GM12878 (cell line): ENCODE results near the gene SMAD5. TPM values are rescaled to one million over a fixed set of nuclear protein-coding genes. Genes with fewer than 3 reads are reported as not detected.

Source experiments
- ATAC-seq: fragments of 200-7000 bp; cut with Tn5 transposase; 3 replicates; pipeline ENCODE4 v1.9.1; 2020; ENCODE audit warnings: mild to moderate bottlenecking, moderate library complexity
- BruUV-seq: library from RNA; stranded (reverse); fragments of 400-500 nt; replicated peaks from 2 replicates; lab custom pipeline; 2021; lab: Mats Ljungman, UMichigan
- CTCF ChIA-PET: fragments of 300-600 bp; sonication (Branson Sonifier 250); formaldehyde crosslinking; extraction: SDS; loops from one replicate; lab custom pipeline; 2021; ENCODE audit warnings: inconsistent platforms; lab: Yijun Ruan, JAX
- POLR2A ChIA-PET: fragments of 350-600 bp; formaldehyde crosslinking; extraction: SDS; loops from one replicate; lab custom pipeline; 2021; ENCODE audit warnings: inconsistent platforms; lab: Charles Lee
- RAD21 ChIA-PET: fragments of 300-600 bp; sonication (Branson Sonifier 250); formaldehyde crosslinking; loops from one replicate; lab custom pipeline; 2023; ENCODE audit warnings: antibody characterized with exemption; ENCODE audit not compliant: unreplicated experiment; lab: Charles Lee
- SMC1A ChIA-PET: fragments of 300-600 bp; sonication (Branson Sonifier 250); formaldehyde crosslinking; loops from one replicate; lab custom pipeline; 2023; ENCODE audit not compliant: unreplicated experiment, uncharacterized antibody; lab: Charles Lee
- DNase-seq: peaks from one replicate; pipeline ENCODE4 v3.0.0-alpha.2; 2011; ENCODE audit warnings: low read depth, low spot score
- FAIRE-seq: peaks from 3 replicates; lab custom pipeline; 2011; peaks lifted over from hg19 to GRCh38; lab: Jason Lieb, UNC
- H2AFZ ChIP-seq: 2 replicates; pipeline ENCODE4 v1.6.0; 2011; ENCODE audit warnings: low read depth, low read length, control low read depth; ENCODE audit not compliant: control insufficient read depth
- H3K27ac ChIP-seq: 2 replicates; pipeline ENCODE4 v1.5.1; 2011; ENCODE audit warnings: control low read depth; ENCODE audit not compliant: control insufficient read depth, insufficient read depth
- H3K27me3 ChIP-seq, 2 experiments: replicated peaks in 1 of 2; 2 replicates each; pipeline versions ENCODE4 v1.6.0 to v1.6.1; 2011; ENCODE audit warnings: low read length in 1 of 2; ENCODE audit not compliant: control insufficient read depth in 2 of 2, insufficient read depth in 2 of 2
- H3K36me3 ChIP-seq, 2 experiments: 2 replicates each; pipeline ENCODE4 v1.5.1; 2011; ENCODE audit warnings: low read length in 1 of 2; ENCODE audit not compliant: control insufficient read depth in 2 of 2, insufficient read depth in 2 of 2
- H3K4me1 ChIP-seq: 2 replicates; pipeline ENCODE4 v1.6.1; 2011; ENCODE audit warnings: mild to moderate bottlenecking, low read length, moderate library complexity, mixed read lengths; ENCODE audit not compliant: control insufficient read depth, insufficient read depth
- H3K4me2 ChIP-seq: 2 replicates; pipeline ENCODE4 v1.6.0; 2011; ENCODE audit warnings: control low read depth; ENCODE audit not compliant: control insufficient read depth, insufficient read depth
- H3K4me3 ChIP-seq: fragments of 200-600 bp; sonication (generic); 2 replicates; pipeline ENCODE4 v1.5.1; 2016
- H3K79me2 ChIP-seq: 2 replicates; pipeline ENCODE4 v1.6.0; 2011; ENCODE audit warnings: low read length; ENCODE audit not compliant: control insufficient read depth, insufficient read depth
- H3K9ac ChIP-seq: 2 replicates; pipeline ENCODE4 v1.8.0; 2011; ENCODE audit warnings: low read length, control low read depth, mixed read lengths; ENCODE audit not compliant: control insufficient read depth, insufficient read depth
- H3K9me3 ChIP-seq: replicated peaks from 3 replicates; pipeline ENCODE4 v1.5.1; 2011; ENCODE audit warnings: mild to moderate bottlenecking, low read length; ENCODE audit not compliant: control insufficient read depth, insufficient read depth
- H4K20me1 ChIP-seq: 2 replicates; pipeline ENCODE4 v1.6.0; 2011; ENCODE audit not compliant: control insufficient read depth, insufficient read depth
- BACH1 ChIP-seq: fragments of 450-650 bp; IDR thresholded peaks from 2 replicates; pipeline ENCODE4 v1.6.1; 2017; ENCODE audit warnings: mild to moderate bottlenecking, borderline replicate concordance
- DPF2 ChIP-seq: fragments of 450-650 bp; IDR thresholded peaks from 2 replicates; pipeline ENCODE4 v1.6.1; 2017; ENCODE audit warnings: mild to moderate bottlenecking
- IRF3 ChIP-seq: fragments of 450-650 bp; IDR thresholded peaks from 2 replicates; pipeline ENCODE4 v1.6.1; 2014; ENCODE audit warnings: mild to moderate bottlenecking
- KLF5 ChIP-seq: fragments of 450-650 bp; IDR thresholded peaks from 2 replicates; pipeline ENCODE4 v1.6.1; 2014; ENCODE audit warnings: mild to moderate bottlenecking; ENCODE audit not compliant: partially characterized antibody
- NFYB ChIP-seq: IDR thresholded peaks from 2 replicates; pipeline ENCODE4 v1.6.1; 2011; ENCODE audit warnings: low read depth, mild to moderate bottlenecking, low read length, improper control_type of control experiment, moderate library complexity; ENCODE audit not compliant: insufficient read depth
- PAX8 ChIP-seq: fragments of 450-650 bp; IDR thresholded peaks from 2 replicates; pipeline ENCODE4 v1.6.1; 2017; ENCODE audit warnings: mild to moderate bottlenecking, moderate library complexity
- POLR2A ChIP-seq: IDR thresholded peaks from 2 replicates; pipeline ENCODE4 v1.6.1; 2011; ENCODE audit warnings: low read depth, mild to moderate bottlenecking, low read length
- PRDM15 ChIP-seq: fragments of 450-650 bp; formaldehyde crosslinking; IDR thresholded peaks from 2 replicates; pipeline ENCODE4 v1.4.0; 2020; ENCODE audit warnings: mild to moderate bottlenecking, moderate library complexity
- RB1 ChIP-seq: fragments of 450-650 bp; formaldehyde crosslinking; IDR thresholded peaks from 2 replicates; pipeline ENCODE4 v1.6.1; 2017; ENCODE audit warnings: mild to moderate bottlenecking, borderline replicate concordance
- RUNX3 ChIP-seq: IDR thresholded peaks from 2 replicates; pipeline ENCODE4 v1.6.1; 2012; ENCODE audit warnings: low read length, inconsistent platforms
- SMAD5 ChIP-seq: IDR thresholded peaks from 2 replicates; pipeline ENCODE4 v1.6.1; 2016; ENCODE audit warnings: antibody characterized with exemption, low read depth
- YBX1 ChIP-seq: fragments of 450-650 bp; IDR thresholded peaks from 2 replicates; pipeline ENCODE4 v1.6.1; 2016; ENCODE audit warnings: antibody characterized with exemption
- ZNF687 ChIP-seq: fragments of 450-650 bp; IDR thresholded peaks from 2 replicates; pipeline ENCODE4 v1.6.1; 2017; ENCODE audit warnings: mild to moderate bottlenecking, moderate library complexity
- ZZZ3 ChIP-seq: IDR thresholded peaks from 2 replicates; pipeline ENCODE4 v1.6.1; 2011; ENCODE audit warnings: low read depth; ENCODE audit not compliant: control insufficient read depth, insufficient read length
- WGBS: methylation state at CpG from one replicate; pipeline ENCODE4 v1.1.6; 2016; ENCODE audit warnings: low lambda C conversion rate; ENCODE audit not compliant: insufficient replicate concordance, insufficient coverage; ENCODE audit errors: missing lambda C conversion rate; 5-methylcytosine and 5-hydroxymethylcytosine counted together
- in situ Hi-C: fragments of 300-500 bp; cut with MboI; formaldehyde crosslinking; loops from 9 replicates; pipeline ENCODE4 v1.14.3; 2018; ENCODE audit warnings: mixed read lengths
- intact Hi-C: fragments of 100-400 bp; cut with micrococcal nuclease; formaldehyde crosslinking; loops from one replicate; pipeline ENCODE4 v1.14.2; 2022; ENCODE audit not compliant: unreplicated experiment
- polyA plus RNA-seq, 11 experiments: library from polyadenylated mRNA; depleted of rRNA in 4 of 11; unstranded in 6 of 11; stranded (reverse) in 5 of 11; fragments of >200 nt; fragmentation: Nextera tagmentation in 4 of 11; fragmentation: Illumina TruSeq in 1 of 11; extraction: Ambion mirVana in 4 of 11; extraction: Trizol in 1 of 11; gene quantifications; 1 replicate in 1 of 11; 2 replicates in 10 of 11; pipeline versions ENCODE4 v1.2.1 to v1.2.3, GENCODE V29; 2011 to 2016; ENCODE audit warnings: inconsistent platforms in 2 of 11, missing spikeins in 2 of 11, low read depth in 1 of 11
- total RNA-seq, 4 experiments: library from RNA; depleted of rRNA in 3 of 4; stranded (reverse); fragments of >200 nt in 3 of 4; fragmentation: Illumina TruSeq in 1 of 4; extraction: Trizol in 1 of 4; gene quantifications; 2 replicates each; pipeline versions ENCODE4 v1.2.1 to v1.2.3, GENCODE V29; 2013 to 2021

Gene SMAD5
- total and polyA plus RNA-seq, 10 of the 15 experiments (the other 5 are each of a cell fraction or from before 2014, with no cell fraction given): 3.6 to 40.6 (median 11.7) TPM

GRCh38 chr5:136134653-136135052, 2.0 kb downstream of the SMAD5 start:
- 88% methylated on average over 1 of the region's 1 CpG for WGBS
- ChIA-PET SMC1A (interaction anchor here (0.6 to 3.7 kb wide), 18 partner anchors 9 to 97 kb away, joined by 3 to 29 read pairs (median 5); no protein-coding TSS in a partner anchor), CTCF (interaction anchor here (0.7 to 2.0 kb wide), 11 partner anchors 9 to 595 kb away, joined by 3 to 8 read pairs (median 4); no protein-coding TSS in a partner anchor), POLR2A (interaction anchor here (0.9 kb wide), 1 partner anchor 70 kb away, joined by 3 read pairs; no protein-coding TSS in a partner anchor), RAD21 (interaction anchor here (1.5 to 3.8 kb wide), 4 partner anchors 21 to 56 kb away, joined by 4 to 22 read pairs (median 12); no protein-coding TSS in a partner anchor)
- H3K4me3 ChIP-seq: no peak overlapping the region
- FAIRE-seq: no peak
- peaks cover 39% of the 10 kb centered on the region for H3K79me2 ChIP-seq
- intact Hi-C loops: loop anchor here (5.0 kb wide), 1 partner anchor 52 kb away; no protein-coding TSS in a partner anchor
- TF ChIP-seq DPF2 (no peak), ZNF687 (no peak), YBX1 (no peak), RUNX3 (no peak), POLR2A (no peak), RB1 (no peak), SMAD5 (no peak), BACH1 (no peak), PAX8 (no peak), ZZZ3 (no peak), KLF5 (no peak), IRF3 (no peak), PRDM15 (no peak), NFYB (no peak)
- TF ChIP-seq, all 136 proteins: peak for 0
- Histone ChIP-seq H3K4me1 (peaks cover 3% of the 10 kb centered on the region), H3K4me2 (peak overlapping the region; percentile 93), H3K27me3 (no peaks in the 10 kb centered on the region), H2AFZ (no peak overlapping the region), H3K9ac (no peak overlapping the region), H3K9me3 (no peaks in the 10 kb centered on the region), H4K20me1 (no peaks in the 10 kb centered on the region), H3K36me3 (no peaks in the 10 kb centered on the region), H3K27ac (no peak overlapping the region)
- no TSS peak for BruUV-seq
- DNase-seq (no peak), ATAC-seq (no peak)
- in situ Hi-C loops: no loop called here
